ENCODE measurements around the gene OTOG.

Gene OTOG

DNA sequence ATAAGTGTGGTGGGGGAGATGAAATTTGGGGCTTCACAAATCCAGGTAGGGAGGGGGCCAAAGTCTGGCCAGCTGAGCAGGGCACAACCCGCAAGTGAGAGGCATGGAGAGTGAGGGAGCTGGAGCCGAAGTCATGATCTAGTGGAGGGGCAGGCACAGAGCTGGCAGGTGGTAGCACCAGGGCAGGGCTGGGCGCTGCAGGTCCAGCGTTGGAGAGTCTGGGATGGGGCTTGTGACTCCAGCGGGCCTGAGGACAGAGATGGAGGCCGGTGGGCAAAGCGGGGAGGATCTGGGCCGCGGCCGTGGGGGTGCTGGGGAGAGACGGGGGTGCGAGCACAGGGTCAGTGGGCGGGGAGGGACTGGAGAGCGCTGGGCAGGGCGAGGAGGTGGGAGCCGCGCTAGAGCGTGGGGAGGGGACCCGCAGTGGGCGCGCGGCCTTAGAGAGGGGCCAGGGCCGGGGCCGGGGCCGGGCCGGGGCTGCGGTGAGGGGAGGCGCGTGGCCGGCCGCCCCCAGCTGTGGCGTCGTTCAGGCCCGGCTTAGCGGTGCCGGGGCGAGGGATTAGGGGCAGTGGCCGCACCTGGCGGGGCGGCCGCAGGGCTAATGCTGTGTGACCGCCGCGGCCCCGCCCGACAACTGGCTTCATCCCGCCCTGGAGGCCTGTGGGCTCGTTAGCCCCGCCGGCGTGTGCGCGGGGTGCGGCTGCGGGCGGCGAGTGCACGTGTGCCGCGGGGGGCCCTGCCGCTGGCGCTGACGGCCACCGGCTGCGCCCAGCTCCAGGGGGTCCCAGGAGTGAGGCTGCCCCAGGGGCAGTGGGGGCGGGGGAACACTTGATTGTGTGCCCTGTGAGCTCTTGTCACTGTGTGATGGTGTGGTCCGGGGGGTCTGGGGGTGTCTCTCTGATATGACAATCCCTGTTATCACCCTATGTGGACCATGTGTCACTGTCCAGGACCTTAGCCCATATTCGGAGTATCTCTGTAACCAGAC lies 148.7 kb downstream of the OTOG start:
- Histone ChIP-seq H4K20me1 (ENCODE audit: insufficient read depth, low read length, poor library complexity, severe bottlenecking) (no peaks in the 10 kb centered on the region), H2AFZ (ENCODE audit: low read length) (no peak overlapping the region), H3K9me2 (replicated peaks; ENCODE audit: low read depth, low read length) (no peaks in the 10 kb centered on the region), H3K9ac (ENCODE audit: low read depth, low read length, poor library complexity, severe bottlenecking) (no peak overlapping the region), H3F3A (ENCODE audit: low read depth) (no peaks in the 10 kb centered on the region), H3K36me3 (ENCODE audit: insufficient read depth, low read length) (no peaks in the 10 kb centered on the region), H3K27me3 (ENCODE audit: insufficient read depth, low read length, poor library complexity, severe bottlenecking) (no peaks in the 10 kb centered on the region), H3K4me1 (ENCODE audit: insufficient read depth, low read length, poor library complexity, severe bottlenecking) (no peaks in the 10 kb centered on the region), H3K4me3 (ENCODE audit: low read length, poor library complexity, severe bottlenecking) (no peak overlapping the region), H3K9me3 (ENCODE audit: insufficient read depth, low read depth, low read length) (no peaks in the 10 kb centered on the region), H3K79me2 (ENCODE audit: insufficient read depth, low read length) (no peaks in the 10 kb centered on the region), H3K4me2 (ENCODE audit: low read depth, low read length, poor library complexity, severe bottlenecking) (no peak overlapping the region)
- TF ChIP-seq EZH2phosphoT487 (IDR thresholded peaks at IDR 0.05; ENCODE audit: borderline replicate concordance) (no peak), CTCF (conservative IDR thresholded peaks at IDR 0.05; ENCODE audit: low read length) (no peak)

GRCh38 chr11:17696741-17697140 lies 149.7 kb downstream of the OTOG start:
- Histone ChIP-seq H3K9ac (ENCODE audit: low read depth, low read length, poor library complexity, severe bottlenecking) (no peak overlapping the region), H3K4me3 (ENCODE audit: low read length, poor library complexity, severe bottlenecking) (no peak overlapping the region), H2AFZ (ENCODE audit: low read length) (no peak overlapping the region), H3K4me2 (ENCODE audit: low read depth, low read length, poor library complexity, severe bottlenecking) (no peak overlapping the region), H3K9me3 (ENCODE audit: insufficient read depth, low read depth, low read length) (no peaks in the 10 kb centered on the region), H3K27me3 (ENCODE audit: insufficient read depth, low read length, poor library complexity, severe bottlenecking) (no peaks in the 10 kb centered on the region), H3K9me2 (replicated peaks; ENCODE audit: low read depth, low read length) (no peaks in the 10 kb centered on the region), H3F3A (ENCODE audit: low read depth) (no peaks in the 10 kb centered on the region), H3K79me2 (ENCODE audit: insufficient read depth, low read length) (no peaks in the 10 kb centered on the region), H3K36me3 (ENCODE audit: insufficient read depth, low read length) (no peaks in the 10 kb centered on the region), H4K20me1 (ENCODE audit: insufficient read depth, low read length, poor library complexity, severe bottlenecking) (no peaks in the 10 kb centered on the region), H3K4me1 (ENCODE audit: insufficient read depth, low read length, poor library complexity, severe bottlenecking) (no peaks in the 10 kb centered on the region)
- no peak for TF ChIP-seq EZH2phosphoT487 (IDR thresholded peaks at IDR 0.05; ENCODE audit: borderline replicate concordance)
- TF ChIP-seq CTCF (conservative IDR thresholded peaks at IDR 0.05; ENCODE audit: low read length), result no peak
